Neural cell (in vitro differentiated cells): ENCODE measurements around the gene DCLK1. TPM values are rescaled to one million over a fixed set of nuclear protein-coding genes. Genes with fewer than 3 reads are reported as not detected.

Source experiments
- H2AFZ ChIP-seq: fragments of 200-600, 300-800 bp; sonication (generic), shearing (Covaris generic); 2 replicates; pipeline ENCODE4 v1.6.0; 2014; ENCODE audit warnings: low read depth, mild to moderate bottlenecking, antibody characterized with exemption, low read length, moderate library complexity
- H3F3A ChIP-seq: fragments of 200-600 bp; shearing (Covaris generic); 2 replicates; pipeline ENCODE4 v1.6.1; 2016; ENCODE audit warnings: mild to moderate bottlenecking, moderate library complexity, mixed read lengths, antibody characterized with exemption, low read length; ENCODE audit not compliant: insufficient read depth, poor library complexity, severe bottlenecking
- H3K27ac ChIP-seq: fragments of 200-600, 300-800 bp; sonication (generic), shearing (Covaris generic); 2 replicates; pipeline ENCODE4 v1.5.1; 2014; ENCODE audit warnings: mild to moderate bottlenecking, low read length, moderate library complexity
- H3K27me3 ChIP-seq: fragments of 300-800, 200-600 bp; sonication (generic), shearing (Covaris generic); 2 replicates; pipeline ENCODE4 v1.6.0; 2014; ENCODE audit warnings: mild to moderate bottlenecking, low read depth, low read length, moderate library complexity; ENCODE audit not compliant: insufficient read depth
- H3K36me3 ChIP-seq: fragments of 300-800, 200-600 bp; sonication (generic), shearing (Covaris generic); 2 replicates; pipeline ENCODE4 v1.5.1; 2014; ENCODE audit warnings: mild to moderate bottlenecking, antibody characterized with exemption, low read length, moderate library complexity; ENCODE audit not compliant: insufficient read depth
- H3K4me2 ChIP-seq: fragments of 300-800, 200-600 bp; sonication (generic), shearing (Covaris generic); 2 replicates; pipeline ENCODE4 v1.6.0; 2014; ENCODE audit warnings: mild to moderate bottlenecking, low read length
- H3K4me3 ChIP-seq: fragments of 300-800, 200-600 bp; sonication (generic), shearing (Covaris generic); 2 replicates; pipeline ENCODE4 v1.5.1; 2014; ENCODE audit warnings: mild to moderate bottlenecking, low read length, moderate library complexity
- H3K79me2 ChIP-seq: fragments of 200-600 bp; shearing (Covaris generic); replicated peaks from 2 replicates; pipeline ENCODE4 v1.6.0; 2014; ENCODE audit warnings: mild to moderate bottlenecking, low read length, moderate library complexity; ENCODE audit not compliant: insufficient read depth
- H3K9ac ChIP-seq: fragments of 300-800, 200-600 bp; sonication (generic), shearing (Covaris generic); 2 replicates; pipeline ENCODE4 v1.6.1; 2016; ENCODE audit warnings: mild to moderate bottlenecking, low read length, mixed read lengths
- H3K9me2 ChIP-seq: fragments of 200-600 bp; shearing (Covaris generic); 2 replicates; pipeline ENCODE4 v1.6.1; 2016; ENCODE audit warnings: mild to moderate bottlenecking, low read length, mixed read lengths; ENCODE audit not compliant: insufficient read depth
- H3K9me3 ChIP-seq: fragments of 200-600, 300-800 bp; sonication (generic), shearing (Covaris generic); 2 replicates; pipeline ENCODE4 v1.6.1; 2016; ENCODE audit warnings: mild to moderate bottlenecking, mixed run types, low read length, moderate library complexity, mixed read lengths
- H4K20me1 ChIP-seq: fragments of 200-600 bp; shearing (Covaris generic); 2 replicates; pipeline ENCODE4 v1.6.1; 2016; ENCODE audit warnings: mild to moderate bottlenecking, mixed run types; ENCODE audit not compliant: insufficient read depth
- CTCF ChIP-seq: fragments of 450-650 bp; IDR thresholded peaks from 2 replicates; pipeline ENCODE4 v1.5.1; 2014; ENCODE audit warnings: antibody characterized with exemption, mild to moderate bottlenecking, moderate library complexity; ENCODE audit not compliant: poor library complexity, severe bottlenecking
- EP300 ChIP-seq: fragments of 450-650 bp; conservative IDR thresholded peaks from 2 replicates; pipeline ENCODE4 v1.6.1; 2014; ENCODE audit warnings: antibody characterized with exemption, mild to moderate bottlenecking, moderate library complexity; ENCODE audit not compliant: poor library complexity, severe bottlenecking
- EZH2 ChIP-seq: fragments of 200-600, 300-800 bp; shearing (Covaris generic), sonication (generic); IDR thresholded peaks from 2 replicates; pipeline ENCODE4 v1.6.1; 2014; ENCODE audit warnings: antibody characterized with exemption, low read length, borderline replicate concordance, mild to moderate bottlenecking; ENCODE audit not compliant: insufficient read depth, poor library complexity, severe bottlenecking
- MXI1 ChIP-seq: fragments of 450-650 bp; conservative IDR thresholded peaks from 2 replicates; pipeline ENCODE4 v1.6.1; 2014; ENCODE audit warnings: antibody characterized with exemption, mild to moderate bottlenecking; ENCODE audit not compliant: poor library complexity, severe bottlenecking
- POLR2AphosphoS5 ChIP-seq: IDR thresholded peaks from 2 replicates; pipeline ENCODE4 v1.6.1; 2012
- RAD21 ChIP-seq: fragments of 450-650 bp; conservative IDR thresholded peaks from 2 replicates; pipeline ENCODE4 v1.6.1; 2014; ENCODE audit warnings: antibody characterized with exemption, mild to moderate bottlenecking, moderate library complexity
- SMC3 ChIP-seq: fragments of 450-650 bp; conservative IDR thresholded peaks from 2 replicates; pipeline ENCODE4 v1.6.1; 2014; ENCODE audit warnings: antibody characterized with exemption, mild to moderate bottlenecking, moderate library complexity; ENCODE audit not compliant: poor library complexity
- TAF1 ChIP-seq: IDR thresholded peaks from 2 replicates; pipeline ENCODE4 v1.6.1; 2012; ENCODE audit warnings: low read depth
- polyA plus RNA-seq: library from polyadenylated mRNA; depleted of rRNA; stranded (reverse); fragments of >200 nt; gene quantifications from 2 replicates; pipeline ENCODE4 v1.2.3, GENCODE V29; 2014
- TF ChIP-seq, protein P1 (sequence below): IDR thresholded peaks from 2 replicates; pipeline ENCODE4 v1.6.1; 2012; ENCODE audit warnings: borderline replicate concordance

The DCLK1 gene
- polyA plus RNA-seq, 1 donor from 2014 or later: 124 TPM

GRCh38 chr13:36084131-36084530 lies 47.1 kb downstream of the DCLK1 start:
- Histone ChIP-seq H3K36me3 (peaks cover 4% of the 10 kb centered on the region), H3K79me2 (peaks cover 32% of the 10 kb centered on the region), H3F3A (no peaks in the 10 kb centered on the region), H2AFZ (no peak overlapping the region), H4K20me1 (no peaks in the 10 kb centered on the region), H3K9me3 (no peaks in the 10 kb centered on the region), H3K9me2 (no peaks in the 10 kb centered on the region), H3K4me3 (no peak overlapping the region), H3K9ac (no peak overlapping the region), H3K27ac (no peak overlapping the region), H3K4me2 (no peak overlapping the region), H3K27me3 (no peaks in the 10 kb centered on the region)
- TF ChIP-seq POLR2AphosphoS5 (no peak), EZH2 (no peak), MXI1 (no peak), CTCF (no peak), RAD21 (no peak), EP300 (no peak), SMC3 (no peak), TAF1 (no peak)
- TF ChIP-seq, protein P1, sequence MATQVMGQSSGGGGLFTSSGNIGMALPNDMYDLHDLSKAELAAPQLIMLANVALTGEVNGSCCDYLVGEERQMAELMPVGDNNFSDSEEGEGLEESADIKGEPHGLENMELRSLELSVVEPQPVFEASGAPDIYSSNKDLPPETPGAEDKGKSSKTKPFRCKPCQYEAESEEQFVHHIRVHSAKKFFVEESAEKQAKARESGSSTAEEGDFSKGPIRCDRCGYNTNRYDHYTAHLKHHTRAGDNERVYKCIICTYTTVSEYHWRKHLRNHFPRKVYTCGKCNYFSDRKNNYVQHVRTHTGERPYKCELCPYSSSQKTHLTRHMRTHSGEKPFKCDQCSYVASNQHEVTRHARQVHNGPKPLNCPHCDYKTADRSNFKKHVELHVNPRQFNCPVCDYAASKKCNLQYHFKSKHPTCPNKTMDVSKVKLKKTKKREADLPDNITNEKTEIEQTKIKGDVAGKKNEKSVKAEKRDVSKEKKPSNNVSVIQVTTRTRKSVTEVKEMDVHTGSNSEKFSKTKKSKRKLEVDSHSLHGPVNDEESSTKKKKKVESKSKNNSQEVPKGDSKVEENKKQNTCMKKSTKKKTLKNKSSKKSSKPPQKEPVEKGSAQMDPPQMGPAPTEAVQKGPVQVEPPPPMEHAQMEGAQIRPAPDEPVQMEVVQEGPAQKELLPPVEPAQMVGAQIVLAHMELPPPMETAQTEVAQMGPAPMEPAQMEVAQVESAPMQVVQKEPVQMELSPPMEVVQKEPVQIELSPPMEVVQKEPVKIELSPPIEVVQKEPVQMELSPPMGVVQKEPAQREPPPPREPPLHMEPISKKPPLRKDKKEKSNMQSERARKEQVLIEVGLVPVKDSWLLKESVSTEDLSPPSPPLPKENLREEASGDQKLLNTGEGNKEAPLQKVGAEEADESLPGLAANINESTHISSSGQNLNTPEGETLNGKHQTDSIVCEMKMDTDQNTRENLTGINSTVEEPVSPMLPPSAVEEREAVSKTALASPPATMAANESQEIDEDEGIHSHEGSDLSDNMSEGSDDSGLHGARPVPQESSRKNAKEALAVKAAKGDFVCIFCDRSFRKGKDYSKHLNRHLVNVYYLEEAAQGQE: no peak

DNA sequence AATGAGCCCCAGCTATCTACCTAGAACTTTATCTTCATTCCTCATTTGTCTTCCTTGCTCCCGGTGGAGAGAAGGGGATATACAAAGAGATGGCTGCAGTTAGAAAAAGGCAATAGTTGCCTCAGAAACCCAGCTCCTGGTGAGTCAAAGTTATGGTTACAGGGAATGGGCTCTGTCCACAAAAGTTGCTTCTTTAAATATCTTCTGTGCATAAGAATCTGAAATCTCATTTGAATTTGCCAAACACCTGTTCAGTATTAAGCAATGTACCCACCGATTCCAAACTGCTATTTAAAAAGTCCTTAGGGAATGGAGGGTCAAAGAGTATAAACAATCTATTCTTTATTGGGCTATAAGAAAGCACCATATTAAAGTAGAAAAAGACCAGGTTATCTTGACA lies 48.4 kb downstream of the DCLK1 start:
- Histone ChIP-seq H3K9me2 (no peaks in the 10 kb centered on the region), H3K79me2 (peaks cover 38% of the 10 kb centered on the region), H2AFZ (no peak overlapping the region), H3K4me2 (no peak overlapping the region), H3K9ac (no peak overlapping the region), H3K36me3 (peaks cover 10% of the 10 kb centered on the region), H3K9me3 (no peaks in the 10 kb centered on the region), H3K27ac (no peak overlapping the region), H3F3A (no peaks in the 10 kb centered on the region), H3K27me3 (no peaks in the 10 kb centered on the region), H4K20me1 (no peaks in the 10 kb centered on the region), H3K4me3 (no peak overlapping the region)
- TF ChIP-seq SMC3 (no peak), EP300 (no peak), MXI1 (no peak), RAD21 (no peak)
- TF ChIP-seq, protein P1: no peak
